GM23248 (cell line): Measurements from ENCODE around the gene SRY.

ENCODE experiments used
- EZH2 ChIP-seq: fragments of 200-600 bp; sonication (generic); IDR thresholded peaks from 2 replicates; pipeline ENCODE4 v1.6.1; 2018; ENCODE audit warnings: antibody characterized with exemption, mild to moderate bottlenecking; ENCODE audit not compliant: insufficient read depth, poor library complexity, severe bottlenecking
- EZH2phosphoT487 ChIP-seq: fragments of 200-600 bp; sonication (generic); IDR thresholded peaks from 2 replicates; pipeline ENCODE4 v1.6.1; 2018; ENCODE audit warnings: antibody characterized with exemption, moderate library complexity, mild to moderate bottlenecking, low read depth; ENCODE audit not compliant: insufficient read depth

GRCh38 chrY:2835230-2835629, 47.7 kb upstream of the SRY start:
- TF ChIP-seq EZH2 (no peak), EZH2phosphoT487 (no peak)
